Gastroesophageal sphincter (tissue), 4 donors: ENCODE measurements around the gene NDUFS6. TPM values are rescaled to one million over a fixed set of nuclear protein-coding genes. Genes with fewer than 3 reads are reported as not detected.

Source experiments
- ATAC-seq: fragments of 150-250 bp; one replicate; pipeline ENCODE4 v1.9.1; 2016; ENCODE audit warnings: mild to moderate bottlenecking, moderate library complexity
- H3K27ac ChIP-seq, 4 donors: fragments of 200-600 bp; sonication (generic) in 3 of 4; 1 replicate in 3 of 4; 2 replicates in 1 of 4; pipeline ENCODE4 v1.5.1; 2016 to 2019
- H3K27me3 ChIP-seq: fragments of 200-600 bp; sonication (generic); one replicate; pipeline ENCODE4 v1.5.1; 2019
- H3K36me3 ChIP-seq, 2 donors: fragments of 200-600 bp; sonication (generic); one replicate each; pipeline ENCODE4 v1.5.1; 2019; ENCODE audit warnings: control low read depth in 1 of 2
- H3K4me1 ChIP-seq, 3 donors: fragments of 200-600 bp; sonication (generic); 1 replicate in 2 of 3; 2 replicates in 1 of 3; pipeline ENCODE4 v1.5.1; 2016 to 2019; ENCODE audit warnings: control low read depth in 2 of 3
- H3K4me3 ChIP-seq, 2 donors: fragments of 200-600 bp; sonication (generic); one replicate each; pipeline ENCODE4 v1.5.1; 2019; ENCODE audit warnings: mild to moderate bottlenecking in 1 of 2, moderate library complexity in 1 of 2
- H3K9me3 ChIP-seq, 3 donors: fragments of 200-600 bp; sonication (generic); one replicate each; pipeline ENCODE4 v1.5.1; 2017 to 2019; ENCODE audit warnings: control low read depth in 2 of 3
- CTCF ChIP-seq, 4 experiments: fragments of 200-600 bp in 2 of 4; fragments of 450-650 bp in 2 of 4; sonication (generic) in 1 of 4; IDR thresholded peaks; one replicate each; pipeline ENCODE4 v1.5.1; 2017 to 2019; ENCODE audit warnings: antibody characterized with exemption in 4 of 4, mild to moderate bottlenecking in 2 of 4, moderate library complexity in 2 of 4
- EP300 ChIP-seq: sonication (generic); formaldehyde crosslinking; IDR thresholded peaks from one replicate; pipeline ENCODE4 v1.6.1; 2017; ENCODE audit warnings: antibody characterized with exemption, mild to moderate bottlenecking
- POLR2A ChIP-seq, 2 donors: fragments of 450-650 bp; IDR thresholded peaks; one replicate each; pipeline ENCODE4 v1.6.1; 2017; ENCODE audit warnings: antibody characterized with exemption in 2 of 2, mild to moderate bottlenecking in 2 of 2, moderate library complexity in 1 of 2
- POLR2AphosphoS5 ChIP-seq: sonication (generic); formaldehyde crosslinking; IDR thresholded peaks from one replicate; pipeline ENCODE4 v1.6.1; 2017; ENCODE audit warnings: antibody characterized with exemption
- WGBS, 2 donors: methylation state at CpG; one replicate each; pipeline ENCODE4 v1.1.5; 2018; ENCODE audit warnings: low coverage in 1 of 2; 5-methylcytosine and 5-hydroxymethylcytosine counted together
- total RNA-seq, 4 donors: library from RNA; depleted of rRNA; stranded (reverse); fragments of >200 nt; gene quantifications; one replicate each; pipeline ENCODE4 v1.1.0, GENCODE V29; 2016

NDUFS6 gene
- total RNA-seq, 4 donors from 2014 or later = 44.6 to 82.9 (median 51.6) TPM

DNA sequence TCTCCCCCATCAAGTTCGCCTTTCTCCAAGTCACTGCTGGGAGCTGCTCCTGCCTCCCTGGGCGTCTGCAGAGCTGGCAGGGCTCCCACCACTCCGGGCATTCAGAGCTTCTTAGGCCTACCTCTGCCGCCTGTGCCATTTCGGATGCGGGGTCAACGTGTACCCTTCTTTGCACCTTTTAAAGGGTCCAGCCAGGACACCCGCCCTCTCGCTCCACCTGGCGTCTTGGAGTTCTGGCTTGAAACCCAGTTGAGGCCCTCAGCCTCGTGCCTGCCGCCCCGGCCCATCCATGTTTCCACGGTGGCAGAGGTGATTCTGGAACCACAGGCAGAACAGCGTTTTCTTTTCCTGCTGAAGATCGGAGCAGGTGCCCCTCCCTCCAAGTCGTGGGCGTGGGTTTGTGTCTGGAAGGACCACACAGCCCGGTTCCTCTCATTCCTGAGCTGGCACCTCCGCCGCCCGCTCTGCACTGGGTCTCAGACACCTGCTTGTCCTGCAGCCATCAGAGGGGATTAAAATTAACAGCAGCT is 32.9 kb downstream of the NDUFS6 start:
- no peak for TF ChIP-seq CTCF (IDR thresholded peaks at IDR 0.05)
- TF ChIP-seq POLR2A (IDR thresholded peaks at IDR 0.05) = no peak
- Histone ChIP-seq H3K4me3 (no peak overlapping the region), H3K27ac (no peak overlapping the region), H3K27me3 (peaks cover 50% of the 10 kb centered on the region), H3K9me3 (no peaks in the 10 kb centered on the region), H3K36me3 (peaks cover 0 to 15% of the 10 kb centered on the region in 2 donors), H3K4me1 (no peaks in the 10 kb centered on the region)
- 80% methylated on average over 9 of the region's 22 CpGs; no CpG with 5 or more reads in 1 of the 2 donors for WGBS, 2 donors
- ATAC-seq = no peak

GRCh38 chr5:1834721-1835429 is 33.7 kb downstream of the NDUFS6 start:
- no peak overlapping the region for H3K27ac ChIP-seq

GRCh38 chr5:1835431-1835830 is 34.2 kb downstream of the NDUFS6 start:
- H3K4me1 ChIP-seq = no peaks in the 10 kb centered on the region
- H3K36me3 ChIP-seq = peaks cover 0 to 7% of the 10 kb centered on the region in 2 donors
- H3K27me3 ChIP-seq = peaks cover 62% of the 10 kb centered on the region
- H3K9me3 ChIP-seq = no peaks in the 10 kb centered on the region
- WGBS, 2 donors = 61 to 87% methylated on average over 3 to 7 of the region's 13 CpGs
- no peak for ATAC-seq
- no peak for TF ChIP-seq POLR2AphosphoS5
- no peak for TF ChIP-seq POLR2A (IDR thresholded peaks at IDR 0.05)
- TF ChIP-seq EP300 = no peak
- no peak for TF ChIP-seq CTCF (IDR thresholded peaks at IDR 0.05)
- H3K27ac ChIP-seq = no peak overlapping the region
- no peak overlapping the region for H3K4me3 ChIP-seq

More at GRCh38 chr5:1834721-1835429, 33.7 kb downstream of the NDUFS6 start:
- 51 to 64% methylated on average over 13 to 19 of the region's 21 CpGs for WGBS, 2 donors
- no peak overlapping the region for H3K4me3 ChIP-seq
- H3K4me1 ChIP-seq = no peaks in the 10 kb centered on the region
- no peak for TF ChIP-seq CTCF (IDR thresholded peaks at IDR 0.05)
- no peak for TF ChIP-seq EP300
- no peak for TF ChIP-seq POLR2AphosphoS5
- TF ChIP-seq POLR2A (IDR thresholded peaks at IDR 0.05) = no peak
- H3K27me3 ChIP-seq = peaks cover 56% of the 10 kb centered on the region
- H3K9me3 ChIP-seq = no peaks in the 10 kb centered on the region
- H3K36me3 ChIP-seq = peaks cover 0 to 10% of the 10 kb centered on the region in 2 donors
- no peak for ATAC-seq

- no peak for ATAC-seq
- Histone ChIP-seq H3K36me3 (no peaks in the 10 kb centered on the region), H3K9me3 (no peaks in the 10 kb centered on the region), H3K27me3 (peaks cover 71% of the 10 kb centered on the region), H3K4me3 (no peak overlapping the region), H3K4me1 (no peaks in the 10 kb centered on the region), H3K27ac (no peak overlapping the region)
- TF ChIP-seq CTCF (IDR thresholded peaks at IDR 0.05) (no peak), EP300 (no peak), POLR2A (IDR thresholded peaks at IDR 0.05) (no peak), POLR2AphosphoS5 (no peak)
- WGBS, 2 donors = 53 to 61% methylated on average over 6 to 15 of the region's 23 CpGs
Observed at GRCh38 chr5:1836176-1836890, 35.1 kb downstream of the NDUFS6 start.
